ENCODE data around the gene OGFOD1. TPM values are rescaled to one million over a fixed set of nuclear protein-coding genes. Genes with fewer than 3 reads are reported as not detected.

The OGFOD1 gene
- total and polyA plus RNA-seq, 2 donors (not counting 1 experiment from before 2014, with no cell fraction given), result 54.7 to 101 TPM

DNA sequence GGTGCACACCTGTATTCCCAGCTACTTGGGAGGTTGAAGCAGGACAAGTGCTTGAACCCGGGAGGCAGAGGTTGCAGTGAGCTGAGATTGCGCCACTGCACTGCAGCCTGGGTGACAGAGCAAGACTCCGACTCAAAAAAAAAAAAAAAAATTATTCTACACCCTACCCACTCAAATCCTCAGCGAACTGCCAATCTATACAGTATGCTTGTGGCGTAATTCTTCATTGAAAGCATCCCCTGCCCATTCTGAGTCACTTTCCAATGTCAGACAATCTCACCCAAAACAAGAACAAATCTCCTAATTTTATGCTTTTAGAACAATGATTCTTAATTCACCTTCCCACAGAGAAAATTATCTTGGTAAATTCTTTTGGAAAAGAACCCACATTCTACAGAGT is 38.0 kb upstream of the OGFOD1 start:
- no peak for TF ChIP-seq EZH2 (IDR thresholded peaks at IDR 0.05; ENCODE audit: low read length, missing control alignments)
- TF ChIP-seq, protein P1, sequence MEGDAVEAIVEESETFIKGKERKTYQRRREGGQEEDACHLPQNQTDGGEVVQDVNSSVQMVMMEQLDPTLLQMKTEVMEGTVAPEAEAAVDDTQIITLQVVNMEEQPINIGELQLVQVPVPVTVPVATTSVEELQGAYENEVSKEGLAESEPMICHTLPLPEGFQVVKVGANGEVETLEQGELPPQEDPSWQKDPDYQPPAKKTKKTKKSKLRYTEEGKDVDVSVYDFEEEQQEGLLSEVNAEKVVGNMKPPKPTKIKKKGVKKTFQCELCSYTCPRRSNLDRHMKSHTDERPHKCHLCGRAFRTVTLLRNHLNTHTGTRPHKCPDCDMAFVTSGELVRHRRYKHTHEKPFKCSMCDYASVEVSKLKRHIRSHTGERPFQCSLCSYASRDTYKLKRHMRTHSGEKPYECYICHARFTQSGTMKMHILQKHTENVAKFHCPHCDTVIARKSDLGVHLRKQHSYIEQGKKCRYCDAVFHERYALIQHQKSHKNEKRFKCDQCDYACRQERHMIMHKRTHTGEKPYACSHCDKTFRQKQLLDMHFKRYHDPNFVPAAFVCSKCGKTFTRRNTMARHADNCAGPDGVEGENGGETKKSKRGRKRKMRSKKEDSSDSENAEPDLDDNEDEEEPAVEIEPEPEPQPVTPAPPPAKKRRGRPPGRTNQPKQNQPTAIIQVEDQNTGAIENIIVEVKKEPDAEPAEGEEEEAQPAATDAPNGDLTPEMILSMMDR (conservative IDR thresholded peaks at IDR 0.05 in 1 of 2, IDR thresholded peaks at IDR 0.05 in 1 of 2; ENCODE audit: low read depth in 1 of 2, low read length in 2 of 2), result no peak
- no peak for DNase-seq (ENCODE audit: low read depth in 2 of 2)
- H4K20me1 ChIP-seq (ENCODE audit: control insufficient read depth, extremely low read depth, insufficient read depth, low read length), result no peaks in the 10 kb centered on the region
- H2AFZ ChIP-seq (ENCODE audit: low read length), result no peak overlapping the region
- no peaks in the 10 kb centered on the region for H3K4me1 ChIP-seq (ENCODE audit: control insufficient read depth, extremely low read depth, insufficient read depth, low read length)
- no peaks in the 10 kb centered on the region for H3K27me3 ChIP-seq (ENCODE audit: control insufficient read depth, insufficient read depth, low read length)
- H3K36me3 ChIP-seq (ENCODE audit: control insufficient read depth, insufficient read depth, low read length), result peaks cover 1% of the 10 kb centered on the region
- no peak overlapping the region for H3K4me3 ChIP-seq (replicated peaks in 1 of 4; ENCODE audit: control extremely low read depth in 1 of 4, insufficient read depth in 1 of 4, low read depth in 3 of 4, low read length in 4 of 4)
- peaks cover 34% of the 10 kb centered on the region for H3K79me2 ChIP-seq (ENCODE audit: control insufficient read depth, insufficient read depth, low read length)
- H3K27ac ChIP-seq (ENCODE audit: insufficient read depth, low read length), result no peak overlapping the region
- no peak overlapping the region for H3K9ac ChIP-seq (ENCODE audit: insufficient read depth, low read length)
- no peak overlapping the region for H3K4me2 ChIP-seq (ENCODE audit: extremely low read depth, insufficient read depth, low read length)
- H3K9me3 ChIP-seq (ENCODE audit: control insufficient read depth, insufficient read depth, low read depth, low read length), result no peaks in the 10 kb centered on the region

DNA sequence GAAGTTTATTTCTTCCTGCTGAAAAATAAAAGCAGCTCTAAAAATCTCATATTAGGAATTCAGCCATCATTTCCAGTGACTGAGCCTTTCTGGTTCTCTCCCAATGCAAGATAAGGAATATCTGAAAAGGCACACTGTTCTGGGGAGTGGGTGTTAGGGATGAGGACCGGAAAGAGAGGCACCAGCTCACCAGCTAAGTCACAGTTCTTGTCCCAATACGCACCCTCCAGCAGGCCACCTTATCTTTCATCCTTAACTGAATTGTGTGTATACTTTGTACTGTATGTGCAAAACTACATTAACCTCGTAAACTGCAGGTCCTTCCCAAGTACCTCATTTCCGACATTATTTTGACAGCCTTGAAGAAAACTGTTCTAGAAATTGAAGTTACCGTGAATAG is 37.0 kb upstream of the OGFOD1 start:
- no peak overlapping the region for H3K4me2 ChIP-seq (ENCODE audit: extremely low read depth, insufficient read depth, low read length)
- H3K27ac ChIP-seq (ENCODE audit: insufficient read depth, low read length), result no peak overlapping the region
- H2AFZ ChIP-seq (ENCODE audit: low read length), result no peak overlapping the region
- no peak for DNase-seq (ENCODE audit: low read depth in 2 of 2)
- no peak overlapping the region for H3K9ac ChIP-seq (ENCODE audit: insufficient read depth, low read length)
- H3K36me3 ChIP-seq (ENCODE audit: control insufficient read depth, insufficient read depth, low read length), result no peaks in the 10 kb centered on the region
- no peaks in the 10 kb centered on the region for H3K9me3 ChIP-seq (ENCODE audit: control insufficient read depth, insufficient read depth, low read depth, low read length)
- peaks cover 44% of the 10 kb centered on the region for H3K79me2 ChIP-seq (ENCODE audit: control insufficient read depth, insufficient read depth, low read length)
- H4K20me1 ChIP-seq (ENCODE audit: control insufficient read depth, extremely low read depth, insufficient read depth, low read length), result no peaks in the 10 kb centered on the region
- no peaks in the 10 kb centered on the region for H3K27me3 ChIP-seq (ENCODE audit: control insufficient read depth, insufficient read depth, low read length)
- TF ChIP-seq EZH2 (IDR thresholded peaks at IDR 0.05; ENCODE audit: low read length, missing control alignments), result no peak
- H3K4me1 ChIP-seq (ENCODE audit: control insufficient read depth, extremely low read depth, insufficient read depth, low read length), result no peaks in the 10 kb centered on the region
- H3K4me3 ChIP-seq (replicated peaks in 1 of 4; ENCODE audit: control extremely low read depth in 1 of 4, insufficient read depth in 1 of 4, low read depth in 3 of 4, low read length in 4 of 4), result no peak overlapping the region

DNA sequence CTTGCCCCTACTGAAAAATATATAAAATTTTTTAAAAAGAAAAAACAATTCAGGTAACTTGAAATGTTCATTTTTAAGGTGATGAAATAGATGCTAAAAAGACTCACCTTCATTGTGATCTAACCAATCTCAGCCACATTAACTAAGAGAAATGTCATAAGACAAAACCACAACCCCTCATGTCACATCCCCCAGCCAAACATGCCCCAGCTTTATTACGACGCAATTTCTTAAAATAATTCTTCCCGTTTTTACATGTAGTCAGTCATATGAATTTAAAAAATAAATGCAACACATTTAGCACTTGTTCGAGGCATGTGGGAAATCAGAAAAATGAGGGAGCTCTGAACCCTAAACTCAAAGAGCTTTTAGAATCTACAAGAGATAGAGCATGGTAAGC is 35.5 kb upstream of the OGFOD1 start:
- H3K79me2 ChIP-seq (ENCODE audit: control insufficient read depth, insufficient read depth, low read length), result peaks cover 56% of the 10 kb centered on the region
- no peak overlapping the region for H2AFZ ChIP-seq (ENCODE audit: low read length)

More for the DNA sequence above, 35.5 kb upstream of the OGFOD1 start:
- H3K27me3 ChIP-seq (ENCODE audit: control insufficient read depth, insufficient read depth, low read length), result no peaks in the 10 kb centered on the region
- H3K27ac ChIP-seq (ENCODE audit: insufficient read depth, low read length), result no peak overlapping the region
- no peaks in the 10 kb centered on the region for H3K36me3 ChIP-seq (ENCODE audit: control insufficient read depth, insufficient read depth, low read length)
- no peak overlapping the region for H3K9ac ChIP-seq (ENCODE audit: insufficient read depth, low read length)
- no peak overlapping the region for H3K4me2 ChIP-seq (ENCODE audit: extremely low read depth, insufficient read depth, low read length)
- H4K20me1 ChIP-seq (ENCODE audit: control insufficient read depth, extremely low read depth, insufficient read depth, low read length), result no peaks in the 10 kb centered on the region
- TF ChIP-seq, protein P1 (conservative IDR thresholded peaks at IDR 0.05 in 1 of 2, IDR thresholded peaks at IDR 0.05 in 1 of 2; ENCODE audit: low read depth in 1 of 2, low read length in 2 of 2), result no peak
- no peak for TF ChIP-seq EZH2 (IDR thresholded peaks at IDR 0.05; ENCODE audit: low read length, missing control alignments)
- H3K9me3 ChIP-seq (ENCODE audit: control insufficient read depth, insufficient read depth, low read depth, low read length), result no peaks in the 10 kb centered on the region
- H3K4me3 ChIP-seq (replicated peaks in 1 of 4; ENCODE audit: control extremely low read depth in 1 of 4, insufficient read depth in 1 of 4, low read depth in 3 of 4, low read length in 4 of 4), result no peak overlapping the region
- peaks cover 5% of the 10 kb centered on the region for H3K4me1 ChIP-seq (ENCODE audit: control insufficient read depth, extremely low read depth, insufficient read depth, low read length)
- DNase-seq (ENCODE audit: low read depth in 2 of 2), result no peak

Measured in fibroblast of lung (primary cell).